Measurements from ENCODE around the gene NUDT8.
A peak's percentile ranks its signal among the peaks of the same experiment; 100 is the strongest.

The NUDT8 gene, protein sequence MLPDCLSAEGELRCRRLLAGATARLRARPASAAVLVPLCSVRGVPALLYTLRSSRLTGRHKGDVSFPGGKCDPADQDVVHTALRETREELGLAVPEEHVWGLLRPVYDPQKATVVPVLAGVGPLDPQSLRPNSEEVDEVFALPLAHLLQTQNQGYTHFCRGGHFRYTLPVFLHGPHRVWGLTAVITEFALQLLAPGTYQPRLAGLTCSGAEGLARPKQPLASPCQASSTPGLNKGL

GRCh38 chr11:67629386-67630227 lies at the start of gene NUDT8:
Gene NUDT8 (minus strand): TSS chr11:67629937. CDS start chr11:67629911, 26 bp downstream.
- Histone ChIP-seq H3K36me3 (ENCODE audit: control insufficient read depth, insufficient read depth, low read length) (no peaks in the 10 kb centered on the region), H3K4me3 (ENCODE audit: low read length) (peak within 1 kb of the TSS; percentile 79), H3K9ac (ENCODE audit: low read length) (peak within 1 kb of the TSS; percentile 85), H3K4me1 (ENCODE audit: control insufficient read depth, insufficient read depth, low read length) (peaks cover 6% of the 10 kb centered on the region), H3K27ac (ENCODE audit: low read depth, low read length) (peak within 1 kb of the TSS; percentile 90), H3K27me3 (ENCODE audit: control insufficient read depth, insufficient read depth, low read length) (no peaks in the 10 kb centered on the region)

DNA sequence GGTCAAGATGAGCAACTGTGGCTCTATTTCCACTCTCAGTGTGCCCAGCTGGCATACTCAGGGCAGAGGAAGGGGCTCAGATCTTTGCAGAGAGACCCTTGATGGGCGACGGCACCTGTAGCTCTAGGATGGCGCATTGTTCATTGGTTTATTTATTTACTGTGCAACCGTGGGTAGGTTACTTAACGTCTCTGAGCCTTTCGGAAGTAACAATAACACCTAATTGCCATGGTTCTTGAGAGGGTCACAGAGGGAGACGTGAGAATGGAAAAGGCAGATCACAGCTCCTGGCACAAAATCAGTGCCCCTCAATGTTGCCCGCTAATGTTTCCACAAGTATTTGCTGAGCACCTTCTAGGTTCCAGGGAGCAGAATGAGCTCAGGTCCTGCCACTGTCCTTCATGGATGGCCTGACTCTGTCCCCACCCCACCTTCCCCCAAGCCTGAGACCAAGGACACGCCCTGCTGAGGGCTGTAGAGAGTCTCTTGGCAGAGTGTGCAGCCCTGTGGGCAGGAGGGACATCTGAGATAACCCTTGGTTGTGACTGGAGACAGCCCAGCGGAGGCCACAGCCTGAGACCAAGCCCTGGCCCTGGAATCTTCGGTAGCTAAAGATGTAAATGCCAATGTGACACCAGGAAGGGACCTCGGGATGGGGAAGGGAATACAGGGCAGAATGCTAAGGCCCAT lies 45.5 kb upstream of the NUDT8 start:
- H3K4me3 ChIP-seq (ENCODE audit: low read length): no peak overlapping the region
- no peak overlapping the region for H3K9ac ChIP-seq (ENCODE audit: low read length)
- H3K4me1 ChIP-seq (ENCODE audit: control insufficient read depth, insufficient read depth, low read length): no peaks in the 10 kb centered on the region
- peaks cover 3% of the 10 kb centered on the region for H3K27me3 ChIP-seq (ENCODE audit: control insufficient read depth, insufficient read depth, low read length)
- H3K36me3 ChIP-seq (ENCODE audit: control insufficient read depth, insufficient read depth, low read length): no peaks in the 10 kb centered on the region
- no peak overlapping the region for H3K27ac ChIP-seq (ENCODE audit: low read depth, low read length)

DNA sequence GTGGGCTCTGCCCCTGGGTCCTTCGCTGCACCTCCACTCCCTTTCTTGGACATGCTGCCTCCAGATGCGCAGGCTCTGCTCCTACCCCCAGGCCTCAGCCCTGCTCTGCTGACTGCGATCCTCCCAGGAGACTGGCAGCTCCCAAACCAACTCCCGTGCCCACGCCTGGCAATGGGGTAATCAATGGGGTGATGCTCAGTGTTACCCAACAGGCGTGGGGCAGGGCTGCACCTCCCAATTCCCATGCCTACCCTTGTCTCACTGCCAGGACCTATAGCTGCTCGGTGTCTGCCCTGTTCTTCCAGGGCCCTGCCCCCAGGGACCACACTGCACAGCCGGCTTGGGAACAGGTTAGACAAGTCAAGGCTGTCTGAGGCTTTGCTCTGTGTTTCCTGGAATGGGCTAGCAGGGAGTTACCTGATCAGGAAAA lies 44.7 kb upstream of the NUDT8 start, which contains the start of gene ALDH3B2:
TSS of gene ALDH3B2 (minus strand) at position 182 of the 430 bp plus-strand sequence. CDS start 7,688 bp downstream, outside the sequence.
- Histone ChIP-seq H3K4me3 (ENCODE audit: low read length) (no peak within 1 kb of the TSS), H3K27me3 (ENCODE audit: control insufficient read depth, insufficient read depth, low read length) (peaks cover 3% of the 10 kb centered on the region), H3K27ac (ENCODE audit: low read depth, low read length) (no peak within 1 kb of the TSS), H3K4me1 (ENCODE audit: control insufficient read depth, insufficient read depth, low read length) (no peaks in the 10 kb centered on the region), H3K36me3 (ENCODE audit: control insufficient read depth, insufficient read depth, low read length) (no peaks in the 10 kb centered on the region), H3K9ac (ENCODE audit: low read length) (no peak within 1 kb of the TSS)

DNA sequence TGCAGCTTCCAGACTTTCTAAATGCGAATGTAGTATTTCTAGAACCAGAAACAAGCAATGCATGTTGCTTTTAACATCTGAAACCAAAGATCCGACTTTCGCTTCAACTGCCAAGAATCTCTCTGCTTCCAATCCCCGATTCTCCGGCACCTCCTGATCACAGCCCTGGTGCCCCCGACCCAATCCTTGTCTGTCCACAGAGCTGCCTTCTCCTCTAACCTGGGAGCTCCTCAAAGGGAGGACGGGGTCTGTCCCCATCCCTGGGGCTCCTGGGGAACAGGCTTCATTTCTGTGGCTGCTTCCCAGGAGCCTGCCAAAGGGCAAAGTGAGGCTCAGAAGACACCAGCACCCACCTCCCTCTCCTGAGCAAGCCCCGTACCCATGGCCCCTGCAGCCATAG lies 44.2 kb upstream of the NUDT8 start:
- Histone ChIP-seq H3K4me3 (ENCODE audit: low read length) (no peak overlapping the region), H3K36me3 (ENCODE audit: control insufficient read depth, insufficient read depth, low read length) (no peaks in the 10 kb centered on the region), H3K27ac (ENCODE audit: low read depth, low read length) (no peak overlapping the region), H3K9ac (ENCODE audit: low read length) (no peak overlapping the region), H3K27me3 (ENCODE audit: control insufficient read depth, insufficient read depth, low read length) (peaks cover 8% of the 10 kb centered on the region), H3K4me1 (ENCODE audit: control insufficient read depth, insufficient read depth, low read length) (no peaks in the 10 kb centered on the region)

GRCh38 chr11:67673358-67673757 lies 43.6 kb upstream of the NUDT8 start:
- Histone ChIP-seq H3K4me3 (ENCODE audit: low read length) (no peak overlapping the region), H3K27ac (ENCODE audit: low read depth, low read length) (no peak overlapping the region), H3K4me1 (ENCODE audit: control insufficient read depth, insufficient read depth, low read length) (no peaks in the 10 kb centered on the region), H3K9ac (ENCODE audit: low read length) (no peak overlapping the region), H3K36me3 (ENCODE audit: control insufficient read depth, insufficient read depth, low read length) (no peaks in the 10 kb centered on the region), H3K27me3 (ENCODE audit: control insufficient read depth, insufficient read depth, low read length) (peaks cover 8% of the 10 kb centered on the region)

- Histone ChIP-seq H3K9ac (ENCODE audit: low read length) (no peak overlapping the region), H3K36me3 (ENCODE audit: control insufficient read depth, insufficient read depth, low read length) (no peaks in the 10 kb centered on the region), H3K4me3 (ENCODE audit: low read length) (no peak overlapping the region), H3K27me3 (ENCODE audit: control insufficient read depth, insufficient read depth, low read length) (peaks cover 10% of the 10 kb centered on the region), H3K27ac (ENCODE audit: low read depth, low read length) (no peak overlapping the region), H3K4me1 (ENCODE audit: control insufficient read depth, insufficient read depth, low read length) (no peaks in the 10 kb centered on the region)
Measured at GRCh38 chr11:67671211-67671520, 41.4 kb upstream of the NUDT8 start.

GRCh38 chr11:67670316-67671210 lies 40.8 kb upstream of the NUDT8 start:
- Histone ChIP-seq H3K4me3 (ENCODE audit: low read length) (no peak overlapping the region), H3K27ac (ENCODE audit: low read depth, low read length) (no peak overlapping the region), H3K27me3 (ENCODE audit: control insufficient read depth, insufficient read depth, low read length) (peaks cover 10% of the 10 kb centered on the region), H3K36me3 (ENCODE audit: control insufficient read depth, insufficient read depth, low read length) (no peaks in the 10 kb centered on the region), H3K4me1 (ENCODE audit: control insufficient read depth, insufficient read depth, low read length) (no peaks in the 10 kb centered on the region), H3K9ac (ENCODE audit: low read length) (no peak overlapping the region)

DNA sequence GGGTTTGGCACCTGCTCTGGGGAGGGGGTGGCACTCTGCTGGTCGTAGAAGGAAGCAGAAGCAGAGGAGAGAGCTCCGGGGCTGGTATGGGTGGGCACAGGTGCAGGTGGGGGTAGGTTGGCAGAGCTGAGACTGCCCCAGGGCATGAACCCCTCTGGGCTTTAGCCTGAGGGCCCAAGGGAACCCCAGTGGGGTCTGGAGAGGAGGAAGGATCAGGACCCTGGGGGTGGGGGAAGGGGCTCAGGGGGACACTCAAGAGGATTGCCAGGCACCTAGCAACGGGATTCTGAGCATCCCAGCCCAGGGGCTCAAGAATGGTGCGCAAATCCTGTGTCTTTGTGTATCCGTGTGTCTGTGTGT lies 38.4 kb upstream of the NUDT8 start:
- H3K27me3 ChIP-seq (ENCODE audit: control insufficient read depth, insufficient read depth, low read length): peaks cover 7% of the 10 kb centered on the region
- H3K9ac ChIP-seq (ENCODE audit: low read length): no peak overlapping the region
- H3K27ac ChIP-seq (ENCODE audit: low read depth, low read length): no peak overlapping the region
- no peaks in the 10 kb centered on the region for H3K36me3 ChIP-seq (ENCODE audit: control insufficient read depth, insufficient read depth, low read length)
- no peaks in the 10 kb centered on the region for H3K4me1 ChIP-seq (ENCODE audit: control insufficient read depth, insufficient read depth, low read length)
- H3K4me3 ChIP-seq (ENCODE audit: low read length): no peak overlapping the region

DNA sequence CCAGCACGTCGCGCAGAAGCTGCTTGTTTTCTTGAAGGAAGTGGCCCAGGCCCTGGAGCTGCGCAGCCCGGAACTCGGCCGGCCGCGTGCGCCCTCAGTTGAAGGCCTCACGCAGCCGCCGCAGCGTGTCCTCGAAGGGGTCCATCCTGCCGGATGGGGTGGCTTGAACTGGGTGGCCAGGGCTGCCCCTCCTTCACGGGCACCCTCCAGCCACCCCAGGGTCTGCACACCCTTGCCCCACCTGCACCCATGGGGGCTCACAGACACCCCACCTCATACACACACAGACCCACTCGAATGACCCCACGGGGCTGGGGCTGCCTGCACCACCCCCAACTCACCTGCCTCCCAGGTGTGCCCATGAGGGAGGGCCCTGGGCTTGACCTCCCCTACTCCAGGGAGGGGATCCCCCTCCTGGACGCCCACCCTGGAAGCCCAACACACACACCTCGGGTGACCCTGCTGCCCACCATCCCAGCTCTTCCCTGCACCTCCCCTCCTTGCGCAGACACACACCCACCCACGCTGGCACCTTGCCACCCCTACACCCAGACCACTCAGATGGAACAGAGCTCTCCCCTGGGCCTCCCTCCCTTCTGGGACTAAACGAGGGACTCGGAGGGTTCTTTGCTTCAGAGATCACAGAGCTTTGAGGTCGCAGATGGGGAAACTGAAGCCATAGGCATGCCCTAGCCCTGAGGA lies 37.9 kb upstream of the NUDT8 start:
- Histone ChIP-seq H3K9ac (ENCODE audit: low read length) (no peak overlapping the region), H3K4me1 (ENCODE audit: control insufficient read depth, insufficient read depth, low read length) (no peaks in the 10 kb centered on the region), H3K27ac (ENCODE audit: low read depth, low read length) (no peak overlapping the region), H3K36me3 (ENCODE audit: control insufficient read depth, insufficient read depth, low read length) (no peaks in the 10 kb centered on the region), H3K4me3 (ENCODE audit: low read length) (no peak overlapping the region), H3K27me3 (ENCODE audit: control insufficient read depth, insufficient read depth, low read length) (peaks cover 7% of the 10 kb centered on the region)

- no peak overlapping the region for H3K9ac ChIP-seq (ENCODE audit: low read length)
- no peaks in the 10 kb centered on the region for H3K36me3 ChIP-seq (ENCODE audit: control insufficient read depth, insufficient read depth, low read length)
- no peak overlapping the region for H3K4me3 ChIP-seq (ENCODE audit: low read length)
- no peaks in the 10 kb centered on the region for H3K4me1 ChIP-seq (ENCODE audit: control insufficient read depth, insufficient read depth, low read length)
- H3K27me3 ChIP-seq (ENCODE audit: control insufficient read depth, insufficient read depth, low read length): peaks cover 7% of the 10 kb centered on the region
- no peak overlapping the region for H3K27ac ChIP-seq (ENCODE audit: low read depth, low read length)
Measured at GRCh38 chr11:67666676-67667489, 37.1 kb upstream of the NUDT8 start.

DNA sequence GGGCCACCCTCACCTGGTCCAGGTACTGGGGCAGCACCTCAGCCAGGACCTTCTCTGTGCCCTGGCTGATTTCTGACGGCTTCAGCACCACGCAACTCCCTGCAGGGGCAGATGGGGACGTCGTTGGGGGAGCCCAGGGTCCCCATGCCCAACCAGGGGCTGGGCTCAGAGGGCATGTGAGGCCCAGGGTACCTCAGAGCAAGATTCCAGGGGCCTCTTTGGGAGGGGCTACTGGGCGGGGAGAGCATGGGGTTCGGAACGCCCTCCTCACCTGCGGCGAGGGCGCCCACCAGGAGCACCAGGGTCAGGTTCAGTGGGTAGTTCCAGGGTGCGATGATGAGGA lies 36.5 kb upstream of the NUDT8 start:
- no peaks in the 10 kb centered on the region for H3K36me3 ChIP-seq (ENCODE audit: control insufficient read depth, insufficient read depth, low read length)
- H3K27me3 ChIP-seq (ENCODE audit: control insufficient read depth, insufficient read depth, low read length): peaks cover 7% of the 10 kb centered on the region
- H3K27ac ChIP-seq (ENCODE audit: low read depth, low read length): no peak overlapping the region
- H3K4me3 ChIP-seq (ENCODE audit: low read length): no peak overlapping the region
- H3K4me1 ChIP-seq (ENCODE audit: control insufficient read depth, insufficient read depth, low read length): no peaks in the 10 kb centered on the region
- no peak overlapping the region for H3K9ac ChIP-seq (ENCODE audit: low read length)

Data from rectal smooth muscle tissue (tissue), 1 donor.